ENCODE data around the gene SH2D7. TPM values are rescaled to one million over a fixed set of nuclear protein-coding genes. Genes with fewer than 3 reads are reported as not detected.

Gene SH2D7
- total RNA-seq, 1 donor from 2014 or later: not detected

GRCh38 chr15:78075490-78076230, 16.7 kb upstream of the SH2D7 start:
- Mint-ChIP-seq H3K36me3 (ENCODE audit: low read depth) (no peaks in the 10 kb centered on the region), H3K27me3 (ENCODE audit: low read depth) (no peaks in the 10 kb centered on the region), H3K27ac (ENCODE audit: unreplicated experiment) (peak overlapping the region; percentile 99), H3K9me3 (ENCODE audit: low read depth) (no peaks in the 10 kb centered on the region), H3K4me3 (ENCODE audit: unreplicated experiment) (peak overlapping the region; percentile 92), H3K4me1 (ENCODE audit: low read depth) (peaks cover 59% of the 10 kb centered on the region)
- no peak for TF ChIP-seq CTCF (IDR thresholded peaks at IDR 0.05)
- no peak for DNase-seq (ENCODE audit: low spot score)

- Mint-ChIP-seq H3K4me3 (ENCODE audit: unreplicated experiment) (peak overlapping the region; percentile 92), H3K36me3 (ENCODE audit: low read depth) (no peaks in the 10 kb centered on the region)
Measured at GRCh38 chr15:78076231-78077052, 15.9 kb upstream of the SH2D7 start.

GRCh38 chr15:78077053-78077870, 15.1 kb upstream of the SH2D7 start, which contains the start of gene TBC1D2B:
Gene TBC1D2B, minus strand, starts transcription at chr15:78077711. Its CDS starts 59 bp downstream, at chr15:78077652.
- Mint-ChIP-seq H3K36me3 (ENCODE audit: low read depth) (no peaks in the 10 kb centered on the region), H3K27me3 (ENCODE audit: low read depth) (no peaks in the 10 kb centered on the region), H3K27ac (ENCODE audit: unreplicated experiment) (peak within 1 kb of the TSS; percentile 99), H3K4me3 (ENCODE audit: unreplicated experiment) (peak within 1 kb of the TSS; percentile 92), H3K9me3 (ENCODE audit: low read depth) (no peaks in the 10 kb centered on the region), H3K4me1 (ENCODE audit: low read depth) (peaks cover 46% of the 10 kb centered on the region)
- DNase-seq (ENCODE audit: low spot score): no peak
- peak; percentile 28 for TF ChIP-seq CTCF (IDR thresholded peaks at IDR 0.05)

More at GRCh38 chr15:78076231-78077052, 15.9 kb upstream of the SH2D7 start:
- no peak for DNase-seq (ENCODE audit: low spot score)
- no peaks in the 10 kb centered on the region for H3K9me3 Mint-ChIP-seq (ENCODE audit: low read depth)
- peaks cover 55% of the 10 kb centered on the region for H3K4me1 Mint-ChIP-seq (ENCODE audit: low read depth)
- TF ChIP-seq CTCF (IDR thresholded peaks at IDR 0.05): peak; percentile 46
- peak overlapping the region; percentile 99 for H3K27ac Mint-ChIP-seq (ENCODE audit: unreplicated experiment)
- no peaks in the 10 kb centered on the region for H3K27me3 Mint-ChIP-seq (ENCODE audit: low read depth)

- H3K27ac Mint-ChIP-seq (ENCODE audit: unreplicated experiment): peak overlapping the region; percentile 63
- no peaks in the 10 kb centered on the region for H3K36me3 Mint-ChIP-seq (ENCODE audit: low read depth)
Measured at GRCh38 chr15:78077871-78078210, 14.5 kb upstream of the SH2D7 start.

More at GRCh38 chr15:78077871-78078210, 14.5 kb upstream of the SH2D7 start:
- Mint-ChIP-seq H3K4me1 (ENCODE audit: low read depth) (peaks cover 41% of the 10 kb centered on the region), H3K9me3 (ENCODE audit: low read depth) (no peaks in the 10 kb centered on the region), H3K4me3 (ENCODE audit: unreplicated experiment) (peak overlapping the region; percentile 73), H3K27me3 (ENCODE audit: low read depth) (no peaks in the 10 kb centered on the region)
- TF ChIP-seq CTCF (IDR thresholded peaks at IDR 0.05): no peak
- DNase-seq (ENCODE audit: low spot score): no peak
